Measurements from ENCODE around the gene ARHGAP21.

Gene ARHGAP21

GRCh38 chr10:24703700-24704099, 20.0 kb downstream of the ARHGAP21 start:
- TF ChIP-seq CTCF (IDR thresholded peaks at IDR 0.05; ENCODE audit: low read depth, low read length, missing control alignments), result no peak
- DNase-seq (ENCODE audit: low read depth), result no peak
- no peak overlapping the region for H3K4me3 ChIP-seq (ENCODE audit: low read depth, low read length)

- no peak overlapping the region for H3K4me3 ChIP-seq (ENCODE audit: low read depth, low read length)
- TF ChIP-seq CTCF (IDR thresholded peaks at IDR 0.05; ENCODE audit: low read depth, low read length, missing control alignments), result peak; percentile 25
- DNase-seq (ENCODE audit: low read depth), result peak; percentile 55
Measured at GRCh38 chr10:24701447-24701846, 22.2 kb downstream of the ARHGAP21 start.

- no peak overlapping the region for H3K4me3 ChIP-seq (ENCODE audit: low read depth, low read length)
- no peak for TF ChIP-seq CTCF (IDR thresholded peaks at IDR 0.05; ENCODE audit: low read depth, low read length, missing control alignments)
- no peak for DNase-seq (ENCODE audit: low read depth)
Measured at GRCh38 chr10:24700948-24701347, 22.7 kb downstream of the ARHGAP21 start.

- no peak overlapping the region for H3K4me3 ChIP-seq (ENCODE audit: low read depth, low read length)
- TF ChIP-seq CTCF (IDR thresholded peaks at IDR 0.05; ENCODE audit: low read depth, low read length, missing control alignments), result no peak
- no peak for DNase-seq (ENCODE audit: low read depth)
Measured at GRCh38 chr10:24698270-24698669, 25.4 kb downstream of the ARHGAP21 start.

GRCh38 chr10:24697080-24697479, 26.6 kb downstream of the ARHGAP21 start:
- TF ChIP-seq CTCF (IDR thresholded peaks at IDR 0.05; ENCODE audit: low read depth, low read length, missing control alignments), result no peak
- H3K4me3 ChIP-seq (ENCODE audit: low read depth, low read length), result no peak overlapping the region
- no peak for DNase-seq (ENCODE audit: low read depth)

- TF ChIP-seq CTCF (IDR thresholded peaks at IDR 0.05; ENCODE audit: low read depth, low read length, missing control alignments), result no peak
- DNase-seq (ENCODE audit: low read depth), result no peak
- no peak overlapping the region for H3K4me3 ChIP-seq (ENCODE audit: low read depth, low read length)
Measured at GRCh38 chr10:24695452-24695851, 28.2 kb downstream of the ARHGAP21 start.

- DNase-seq (ENCODE audit: low read depth), result no peak
- H3K4me3 ChIP-seq (ENCODE audit: low read depth, low read length), result no peak overlapping the region
- no peak for TF ChIP-seq CTCF (IDR thresholded peaks at IDR 0.05; ENCODE audit: low read depth, low read length, missing control alignments)
Measured at GRCh38 chr10:24694086-24694485, 29.6 kb downstream of the ARHGAP21 start.
